GM12891 (cell line): ENCODE results near the gene UNC79.

Source experiments
- DNase-seq: peaks from one replicate; pipeline ENCODE4 v3.0.0; 2011; ENCODE audit warnings: low spot score; ENCODE audit not compliant: insufficient read length
- FAIRE-seq: peaks from 2 replicates; lab custom pipeline; 2011; peaks lifted over from hg19 to GRCh38; lab: Jason Lieb, UNC
- PAX5 ChIP-seq: IDR thresholded peaks from 2 replicates; pipeline ENCODE4 v1.6.1; 2011; ENCODE audit warnings: low read length, moderate library complexity, mild to moderate bottlenecking; ENCODE audit not compliant: insufficient read depth, severe bottlenecking
- POLR2A ChIP-seq: IDR thresholded peaks from 2 replicates; pipeline ENCODE4 v1.6.1; 2011; ENCODE audit warnings: low read depth, low read length, control low read depth
- POLR2AphosphoS5 ChIP-seq: IDR thresholded peaks from 2 replicates; pipeline ENCODE4 v1.6.1; 2011; ENCODE audit warnings: low read depth, low read length, control low read depth
- POU2F2 ChIP-seq: IDR thresholded peaks from 2 replicates; pipeline ENCODE4 v1.6.1; 2011; ENCODE audit warnings: low read depth, mild to moderate bottlenecking, control low read depth, low read length, moderate library complexity
- SPI1 ChIP-seq: IDR thresholded peaks from 2 replicates; pipeline ENCODE4 v1.6.1; 2011; ENCODE audit warnings: low read depth, low read length, control low read depth
- TAF1 ChIP-seq: IDR thresholded peaks from 2 replicates; pipeline ENCODE4 v1.6.1; 2011; ENCODE audit warnings: low read depth, low read length, control low read depth

Gene UNC79

DNA sequence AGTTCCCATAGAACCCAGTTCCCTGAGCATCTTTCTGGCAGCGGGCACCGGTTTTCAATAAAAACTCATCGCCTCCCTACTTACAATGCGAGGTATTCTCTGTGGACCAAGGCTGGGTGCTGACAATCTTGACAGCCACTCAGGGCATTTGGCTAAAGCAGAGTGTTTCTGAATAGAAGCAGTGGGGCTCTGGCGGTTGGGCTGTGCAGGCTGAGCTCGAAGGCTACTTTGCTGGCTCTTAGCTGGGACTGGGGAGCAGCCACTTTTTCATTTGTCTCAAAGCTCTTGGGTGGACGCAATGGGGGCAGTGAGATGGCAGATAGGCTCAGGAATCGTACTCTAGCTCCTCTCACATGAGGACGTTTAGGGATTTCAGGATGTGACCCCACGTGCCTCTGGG is 151.8 kb downstream of the UNC79 start:
- FAIRE-seq (no peak), DNase-seq (no peak)
- no peak for TF ChIP-seq SPI1
- TF ChIP-seq POLR2A: no peak
- no peak for TF ChIP-seq PAX5
- no peak for TF ChIP-seq POU2F2
- TF ChIP-seq POLR2AphosphoS5: no peak

DNA sequence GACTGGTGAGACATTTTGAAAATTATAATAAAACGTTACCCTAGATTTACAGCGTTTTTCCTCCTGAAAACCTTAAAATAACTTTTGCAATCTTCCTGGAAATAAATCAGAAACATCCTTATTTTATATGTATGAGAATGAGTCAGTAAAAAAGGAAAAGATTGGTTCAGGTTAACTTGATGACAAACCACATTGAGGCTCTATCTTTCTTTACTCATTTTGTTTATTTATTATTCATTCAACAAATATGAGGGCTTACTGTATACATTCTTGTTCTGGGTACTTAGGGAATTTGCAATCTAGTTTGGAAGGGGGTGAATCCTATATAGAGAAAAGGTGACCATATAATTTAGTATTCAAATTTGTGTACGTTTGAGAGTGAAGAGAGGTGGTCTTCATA is 156.6 kb downstream of the UNC79 start:
- TF ChIP-seq SPI1 (no peak), POLR2AphosphoS5 (no peak), PAX5 (no peak), POLR2A (no peak), POU2F2 (no peak), TAF1 (no peak)
- no peak for DNase-seq
- no peak for FAIRE-seq

DNA sequence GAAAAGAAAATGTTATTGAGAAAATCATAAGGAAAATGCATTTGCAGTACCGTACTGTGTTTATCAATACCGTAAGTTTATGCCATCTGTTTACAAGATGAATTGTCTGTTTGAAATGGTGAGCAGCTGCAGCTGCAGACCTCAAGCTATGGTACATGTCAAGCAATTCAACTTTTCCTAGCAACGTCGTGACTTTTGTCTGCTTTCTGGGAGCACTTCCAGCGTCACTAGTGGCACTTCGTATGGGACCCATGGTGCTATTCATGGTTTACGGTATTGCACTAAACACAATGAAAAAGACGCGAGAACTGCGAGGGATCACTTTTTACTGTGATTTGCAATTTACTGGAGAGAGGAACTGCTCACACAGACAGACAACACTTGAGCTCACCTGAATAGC is 160.8 kb downstream of the UNC79 start:
- TF ChIP-seq PAX5: no peak
- TF ChIP-seq POLR2A: no peak
- TF ChIP-seq SPI1: no peak
- no peak for TF ChIP-seq TAF1
- no peak for TF ChIP-seq POLR2AphosphoS5
- no peak for TF ChIP-seq POU2F2

GRCh38 chr14:93592786-93593185 is 162.0 kb downstream of the UNC79 start:
- FAIRE-seq (no peak), DNase-seq (no peak)
- TF ChIP-seq POLR2AphosphoS5 (no peak), POLR2A (no peak), POU2F2 (no peak), PAX5 (no peak), SPI1 (no peak), TAF1 (no peak)

More for the DNA sequence above, 160.8 kb downstream of the UNC79 start:
- DNase-seq (no peak), FAIRE-seq (no peak)

DNA sequence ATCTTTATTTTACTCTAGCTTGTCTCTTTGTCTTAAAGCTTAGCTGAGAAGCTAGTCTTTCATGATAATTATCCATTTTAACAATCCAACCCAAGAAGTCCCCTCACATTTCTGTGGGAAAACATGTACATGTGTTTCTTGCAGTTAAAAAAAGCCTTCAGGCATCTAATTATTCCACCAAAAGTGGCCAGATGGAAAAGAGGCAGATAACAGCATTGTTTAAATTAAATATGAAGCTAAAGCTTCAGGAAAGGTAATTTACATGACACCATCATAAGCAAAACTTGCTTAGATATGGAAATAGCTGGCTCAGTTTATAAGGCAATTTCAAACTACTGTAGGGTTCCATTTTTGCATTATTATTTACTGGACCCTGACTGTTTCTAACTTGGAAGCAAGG is 175.4 kb downstream of the UNC79 start:
- TF ChIP-seq POLR2A: no peak
- no peak for TF ChIP-seq POLR2AphosphoS5
- TF ChIP-seq SPI1: no peak
- no peak for TF ChIP-seq POU2F2
- no peak for TF ChIP-seq TAF1
- no peak for TF ChIP-seq PAX5
- FAIRE-seq: no peak
- no peak for DNase-seq

DNA sequence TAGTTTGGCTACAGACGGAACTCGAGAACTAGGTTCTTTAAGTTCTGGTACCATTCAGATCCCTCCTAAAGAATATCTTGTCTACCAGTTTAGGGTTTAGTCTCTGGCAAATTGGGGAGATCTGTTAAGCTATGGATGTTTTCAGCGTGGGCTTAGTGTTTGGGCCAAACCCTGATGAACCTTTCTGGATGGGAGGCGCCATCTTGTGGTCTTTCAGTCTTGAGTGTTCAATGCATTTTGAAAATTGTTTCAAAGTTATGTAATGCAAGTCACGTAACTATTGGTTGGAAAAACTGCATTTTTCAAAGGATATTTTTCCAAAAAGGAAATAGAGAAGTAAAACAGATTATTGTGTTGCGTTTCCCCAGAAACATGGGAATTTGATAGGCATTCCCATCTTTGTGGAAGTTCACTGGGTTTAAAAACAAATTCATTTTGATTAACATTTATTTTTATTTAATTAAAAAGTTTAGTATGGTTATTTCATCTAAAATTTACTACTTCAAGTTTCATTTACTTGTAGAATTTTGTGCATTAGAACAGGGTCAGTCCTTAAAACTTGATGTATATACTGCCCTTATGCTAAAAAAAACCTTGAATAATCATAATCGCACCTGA is 188.5 kb downstream of the UNC79 start:
- DNase-seq: peak; percentile 9
- peak; percentile 71 for FAIRE-seq
- TF ChIP-seq POLR2A (no peak), POLR2AphosphoS5 (no peak), PAX5 (no peak), SPI1 (no peak), POU2F2 (no peak), TAF1 (no peak)

DNA sequence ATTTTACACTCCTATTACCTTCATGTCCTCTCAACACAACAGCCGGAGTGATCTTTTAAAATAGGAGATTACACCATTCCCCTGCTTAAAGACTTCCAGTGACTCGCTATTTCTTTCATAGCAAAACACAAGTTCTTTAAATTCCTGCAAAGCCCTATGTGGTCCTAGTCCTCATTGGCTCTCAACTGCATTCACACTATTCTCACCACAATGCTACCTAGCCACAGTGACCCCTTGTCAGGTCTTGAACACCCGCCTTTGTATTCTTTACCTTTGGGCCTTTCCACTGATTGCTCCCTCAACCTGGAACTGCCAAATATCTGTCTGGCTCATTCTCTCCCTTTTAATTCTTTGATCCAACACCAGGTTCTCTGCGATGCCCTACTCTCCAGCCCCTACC is 197.3 kb downstream of the UNC79 start:
- DNase-seq (no peak), FAIRE-seq (no peak)
- TF ChIP-seq POU2F2: no peak

DNA sequence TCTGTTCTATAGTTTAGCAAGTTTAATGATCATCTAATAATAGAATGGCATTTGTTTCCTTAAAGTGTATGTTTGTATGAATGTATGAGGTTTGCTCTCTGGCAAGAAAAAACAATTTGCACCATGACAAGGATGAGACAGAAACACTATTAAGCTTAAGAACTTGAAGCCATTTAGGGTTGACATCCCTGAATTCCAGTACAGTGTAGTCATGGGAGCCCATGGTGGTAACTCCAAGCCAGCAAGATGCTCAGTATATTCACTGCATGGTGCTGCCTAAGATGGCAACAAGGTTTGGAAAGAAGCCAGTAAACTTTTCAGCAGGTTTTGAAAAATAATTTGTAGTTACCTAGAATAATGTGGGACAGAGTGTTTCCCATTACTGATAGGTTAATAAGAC is 198.9 kb downstream of the UNC79 start:
- DNase-seq: no peak
- TF ChIP-seq POLR2A: no peak
- TF ChIP-seq POU2F2: no peak
- no peak for TF ChIP-seq POLR2AphosphoS5
- no peak for TF ChIP-seq PAX5
- no peak for TF ChIP-seq TAF1
- no peak for TF ChIP-seq SPI1
- FAIRE-seq: no peak

DNA sequence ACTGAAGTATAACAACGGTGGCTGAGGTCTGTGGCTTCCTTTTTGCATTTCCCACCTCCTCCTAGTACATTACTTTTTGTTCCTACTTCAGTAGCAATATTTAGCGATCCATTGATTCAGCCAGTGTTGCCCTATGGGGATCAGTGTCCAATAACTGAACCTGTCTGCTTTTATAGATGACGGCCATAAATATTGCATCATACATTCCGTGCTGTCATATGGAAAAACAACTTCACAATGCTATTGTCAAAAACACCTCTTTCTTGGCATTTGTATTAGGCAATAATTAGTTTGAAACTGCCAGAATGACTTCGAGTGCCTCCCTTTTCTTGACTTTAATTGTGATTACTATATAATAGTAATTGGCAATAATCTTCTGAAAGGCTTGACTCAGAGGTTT is 208.1 kb downstream of the UNC79 start:
- no peak for TF ChIP-seq POLR2AphosphoS5
- no peak for TF ChIP-seq TAF1
- TF ChIP-seq POLR2A: no peak
- no peak for TF ChIP-seq POU2F2
- TF ChIP-seq PAX5: no peak
- no peak for TF ChIP-seq SPI1
- DNase-seq (no peak), FAIRE-seq (no peak)

- TF ChIP-seq SPI1 (peak; percentile 68), PAX5 (no peak)
- no peak for DNase-seq
- FAIRE-seq: no peak
These were observed 212.4 kb downstream of the UNC79 start for GRCh38 chr14:93643127-93643526.
